Heart left ventricle (tissue), 16 donors: Measurements from ENCODE around the gene ADH5. TPM values are rescaled to one million over a fixed set of nuclear protein-coding genes. Genes with fewer than 3 reads are reported as not detected.
"Not testable (repeated sequence)": the region's sequence is repeated elsewhere in the genome, so short reads cannot be mapped to it uniquely, and the experiment has no call there.

Source experiments
- ATAC-seq, 4 donors: fragments of 200-7000 bp; cut with Tn5 transposase; one replicate each; pipeline ENCODE4 v1.9.1; 2020 to 2022; ENCODE audit warnings: moderate library complexity in 4 of 4, mild to moderate bottlenecking in 3 of 4, moderate number of reproducible peaks in 1 of 4
- DNase-seq, 5 donors: peaks; one replicate each; pipeline ENCODE4 v3.0.0-alpha.2; 2020
- H3K27ac ChIP-seq, 12 donors: fragments of 200-600 bp; sonication (generic) in 4 of 12; one replicate each; pipeline versions ENCODE4 v1.5.0 to v1.8.0; 2016 to 2022; ENCODE audit warnings: mild to moderate bottlenecking in 2 of 12
- H3K27me3 ChIP-seq, 9 donors: fragments of 200-600 bp; sonication (generic) in 2 of 9; one replicate each; pipeline versions ENCODE4 v1.5.1 to v1.8.0; 2016 to 2022; ENCODE audit warnings: mild to moderate bottlenecking in 3 of 9
- H3K36me3 ChIP-seq, 9 donors: fragments of 200-600 bp; sonication (generic) in 2 of 9; one replicate each; pipeline versions ENCODE4 v1.5.0 to v1.8.0; 2018 to 2022; ENCODE audit warnings: mild to moderate bottlenecking in 2 of 9
- H3K4me1 ChIP-seq, 12 donors: fragments of 200-600 bp; sonication (generic) in 4 of 12; one replicate each; pipeline versions ENCODE4 v1.5.0 to v1.8.0; 2016 to 2022; ENCODE audit warnings: mild to moderate bottlenecking in 3 of 12
- H3K4me3 ChIP-seq, 12 donors: fragments of 200-600 bp; sonication (generic) in 4 of 12; one replicate each; pipeline versions ENCODE4 v1.5.0 to v1.8.0; 2017 to 2022; ENCODE audit warnings: mild to moderate bottlenecking in 9 of 12, moderate library complexity in 4 of 12
- H3K9me3 ChIP-seq, 12 donors: fragments of 200-600 bp; sonication (generic) in 4 of 12; one replicate each; pipeline versions ENCODE4 v1.5.0 to v1.8.0; 2016 to 2022; ENCODE audit warnings: mild to moderate bottlenecking in 1 of 12
- CTCF ChIP-seq, 12 donors: fragments of 200-600 bp; sonication (generic) in 4 of 12; IDR thresholded peaks; one replicate each; pipeline versions ENCODE4 v1.5.0 to v1.8.0; 2018 to 2022; ENCODE audit warnings: antibody characterized with exemption in 12 of 12, mild to moderate bottlenecking in 5 of 12
- POLR2A ChIP-seq, 2 donors: fragments of 450-650 bp; IDR thresholded peaks; one replicate each; pipeline ENCODE4 v1.6.1; 2017; ENCODE audit warnings: antibody characterized with exemption in 2 of 2, mild to moderate bottlenecking in 2 of 2, moderate library complexity in 2 of 2
- WGBS, 4 donors: extraction: QIAGEN DNeasy Blood & Tissue Kit in 2 of 4; methylation state at CpG; one replicate each; pipeline versions ENCODE4 v1.1.5 to v1.1.7; 2013 to 2018; 5-methylcytosine and 5-hydroxymethylcytosine counted together
- intact Hi-C, 10 donors: fragments of 100-400 bp; cut with DNase I; formaldehyde crosslinking; loops; one replicate each; pipeline versions ENCODE4 v1.11.1 to v1.14.2; 2022
- polyA plus RNA-seq, 2 donors: library from polyadenylated mRNA; stranded (reverse); fragments of 200-250 nt; gene quantifications; one replicate each; pipeline ENCODE4 v1.2.3, GENCODE V29; 2013
- total RNA-seq, 9 donors: library from RNA; depleted of rRNA in 2 of 9; stranded (reverse); fragments of >200 nt in 2 of 9; fragmentation: NEBNext Ultra II Directional in 3 of 9; extraction: Animal tissue kit (Norgen Biotek cat#: 25700) in 3 of 9; gene quantifications; one replicate each; pipeline versions ENCODE4 v1.1.0 to v1.2.4, GENCODE V29; 2016 to 2023
- donor health status: ischemic (EF 13 %, LVEDD 7.1; RV severe dilation, severe dysfunction).
- donor health status: healthy with polysubstance abuse.
- donor health status: DM: no; HTN: yes; CAD: no.
- donor health status: DM: no; HTN: no; CAD: no.
- donor health status: ischemic (EF 25% LVEDD 6.9; RV normal size, moderate dysfunction).
- donor health status: ischemic (EF 25% LVEDD 5.7; RV mildly dilated, moderate dysfunction).
- donor health status: healthy.
- donor health status: DM: yes; HTN: yes; CAD: no.
- donor health status: ischemic (EF 35%, LVEDD 5.7; RV mildly dilated, moderate dysfunction).
- donor health status: nonischemic (EF 11% LVEDD 7.7; RV severe dilation, severe dysfunction).
- donor health status: DM: yes; HTN: yes; CAD: no.
- donor health status: PGD.
- donor health status: ischemic (EF 29% LVEDD 5.4; RV normal size, mild dysfunction).
- donor health status: nonischemic (EF 23%, LVEDD 6.1; RV moderate dilation, normal function).

ADH5 gene
- total and polyA plus RNA-seq, 11 donors: 104 to 246 (median 142) TPM

- Histone ChIP-seq H3K4me3 (no peak overlapping the region), H3K9me3 (no peaks in the 10 kb centered on the region), H3K27me3 (no peaks in the 10 kb centered on the region), H3K27ac (peak overlapping the region in 1 of 12 donors; percentile 4), H3K36me3 (no peaks in the 10 kb centered on the region), H3K4me1 (peaks cover 0 to 10% (median 0%) of the 10 kb centered on the region in 12 donors)
- intact Hi-C loops: no loop called here
- TF ChIP-seq POLR2A (IDR thresholded peaks at IDR 0.05): no peak
- DNase-seq (no peak), ATAC-seq (peak in 1 of 4 donors; percentile 63)
These were observed 14.6 kb upstream of the ADH5 start for GRCh38 chr4:99103166-99103565.

- Histone ChIP-seq H3K36me3 (no peaks in the 10 kb centered on the region), H3K27me3 (no peaks in the 10 kb centered on the region), H3K27ac (no peak overlapping the region), H3K4me3 (no peak overlapping the region), H3K9me3 (no peaks in the 10 kb centered on the region), H3K4me1 (peaks cover 0 to 10% (median 0%) of the 10 kb centered on the region in 12 donors)
- no peak for TF ChIP-seq CTCF (IDR thresholded peaks at IDR 0.05)
- ATAC-seq (no peak), DNase-seq (no peak)
- intact Hi-C loops: no loop called here
- 97 to 100% (median 99%) methylated on average over 2 of the region's 2 CpGs for WGBS, 4 donors
These were observed 14.0 kb upstream of the ADH5 start for GRCh38 chr4:99102634-99103033.

GRCh38 chr4:99100876-99101275 is 12.3 kb upstream of the ADH5 start:
- Histone ChIP-seq H3K27me3 (no peaks in the 10 kb centered on the region), H3K4me3 (no peak overlapping the region), H3K9me3 (no peaks in the 10 kb centered on the region), H3K27ac (no peak overlapping the region), H3K36me3 (no peaks in the 10 kb centered on the region), H3K4me1 (peaks cover 0 to 10% (median 0%) of the 10 kb centered on the region in 12 donors)
- intact Hi-C loops: no loop called here
- ATAC-seq: no peak
- no peak for TF ChIP-seq CTCF (IDR thresholded peaks at IDR 0.05)
- no peak for TF ChIP-seq POLR2A (IDR thresholded peaks at IDR 0.05)
- WGBS, 4 donors: 88 to 97% (median 92%) methylated on average over 1 of the region's 1 CpG
- no peak for DNase-seq

- H3K4me1 ChIP-seq: peaks cover 0 to 10% (median 0%) of the 10 kb centered on the region in 12 donors
- H3K4me3 ChIP-seq, H3K9me3 ChIP-seq, H3K27ac ChIP-seq, ATAC-seq, H3K36me3 ChIP-seq, DNase-seq, H3K27me3 ChIP-seq, intact Hi-C loops: not testable (repeated sequence)
- WGBS, 4 donors: 70 to 97% (median 88%) methylated on average over 5 of the region's 5 CpGs
These were observed 11.2 kb upstream of the ADH5 start for GRCh38 chr4:99099814-99100213.

- intact Hi-C loops: no loop called here
- no peaks in the 10 kb centered on the region for H3K27me3 ChIP-seq
- no peak overlapping the region for H3K4me3 ChIP-seq
- no peak overlapping the region for H3K27ac ChIP-seq
- no peaks in the 10 kb centered on the region for H3K36me3 ChIP-seq
- DNase-seq (no peak), ATAC-seq (no peak)
- TF ChIP-seq POLR2A (IDR thresholded peaks at IDR 0.05): no peak
- TF ChIP-seq CTCF (IDR thresholded peaks at IDR 0.05): no peak
- no peaks in the 10 kb centered on the region for H3K9me3 ChIP-seq
- peaks cover 0 to 10% (median 0%) of the 10 kb centered on the region in 12 donors for H3K4me1 ChIP-seq
- 94 to 100% (median 95%) methylated on average over 6 to 12 of the region's 12 CpGs; no CpG with 5 or more reads in 1 of the 4 donors for WGBS, 4 donors
These were observed 10.7 kb upstream of the ADH5 start for GRCh38 chr4:99099311-99099710.

GRCh38 chr4:99091841-99092240 is 3.3 kb upstream of the ADH5 start:
- ATAC-seq, H3K4me3 ChIP-seq, H3K9me3 ChIP-seq, intact Hi-C loops, H3K27me3 ChIP-seq, DNase-seq, H3K36me3 ChIP-seq: not testable (repeated sequence)
- Histone ChIP-seq H3K27ac (peak overlapping the region in 3 of 12 donors; percentile 26 to 94 (median 37)), H3K4me1 (peaks cover 0 to 29% (median 14%) of the 10 kb centered on the region in 12 donors)
- 75 to 86% (median 78%) methylated on average over 2 of the region's 2 CpGs for WGBS, 4 donors
